HG03159 (cell line): ENCODE measurements around the gene TAF1C.
"Not testable (repeated sequence)": the region's sequence is repeated elsewhere in the genome, so short reads cannot be mapped to it uniquely, and the experiment has no call there.

Experiments
- ATAC-seq: cut with Tn5 transposase; IDR thresholded peaks from one replicate; pipeline ENCODE4 v1.9.1; 2021; ENCODE audit warnings: mild to moderate bottlenecking, moderate library complexity; ENCODE audit not compliant: unreplicated experiment

Gene TAF1C

GRCh38 chr16:84212631-84213030 is 25.8 kb upstream of the TAF1C start:
- ATAC-seq, result no peak

- no peak for ATAC-seq
Observed at GRCh38 chr16:84212154-84212553, 25.3 kb upstream of the TAF1C start.

- no peak for ATAC-seq
Observed at GRCh38 chr16:84209989-84210388, 23.1 kb upstream of the TAF1C start.

GRCh38 chr16:84207879-84208278 is 21.0 kb upstream of the TAF1C start:
- no peak for ATAC-seq

GRCh38 chr16:84207251-84207650 is 20.4 kb upstream of the TAF1C start:
- ATAC-seq, result no peak

GRCh38 chr16:84205976-84206691 is 19.3 kb upstream of the TAF1C start:
- ATAC-seq, result no peak

- not testable (repeated sequence) for ATAC-seq
Observed at GRCh38 chr16:84205123-84205522, 18.3 kb upstream of the TAF1C start.

GRCh38 chr16:84204551-84204950 is 17.7 kb upstream of the TAF1C start:
- not testable (repeated sequence) for ATAC-seq

- ATAC-seq, result no peak
Observed at GRCh38 chr16:84199861-84200260, 13.0 kb upstream of the TAF1C start.

- ATAC-seq, result no peak
Observed at GRCh38 chr16:84199097-84199496, 12.2 kb upstream of the TAF1C start.

GRCh38 chr16:84198401-84198800 is 11.5 kb upstream of the TAF1C start:
- ATAC-seq, result no peak

- ATAC-seq, result no peak
Observed at GRCh38 chr16:84197466-84198128, 10.7 kb upstream of the TAF1C start.

- ATAC-seq, result no peak
Observed at GRCh38 chr16:84196727-84197394, 10.0 kb upstream of the TAF1C start.

GRCh38 chr16:84196101-84196500 is 9.2 kb upstream of the TAF1C start:
- ATAC-seq, result no peak

GRCh38 chr16:84195201-84196093 is 8.6 kb upstream of the TAF1C start:
- ATAC-seq, result no peak

- ATAC-seq, result peak; percentile 53
Observed at GRCh38 chr16:84194470-84195200, 7.8 kb upstream of the TAF1C start.

GRCh38 chr16:84194018-84194417 is 7.2 kb upstream of the TAF1C start:
- ATAC-seq, result no peak

- ATAC-seq, result no peak
Observed at GRCh38 chr16:84193480-84193879, 6.6 kb upstream of the TAF1C start.

- ATAC-seq, result no peak
Observed at GRCh38 chr16:84191466-84191865, 4.6 kb upstream of the TAF1C start.

GRCh38 chr16:84190731-84191388 is 4.0 kb upstream of the TAF1C start, which contains the start of gene ADAD2:
TSS of gene ADAD2 (plus strand) at chr16:84191157. CDS start at chr16:84191231, 74 bp downstream.
- no peak for ATAC-seq
